IMR-90 (cell line): ENCODE measurements around the gene ATP7A. TPM values are rescaled to one million over a fixed set of nuclear protein-coding genes. Genes with fewer than 3 reads are reported as not detected.

ENCODE experiments used
- ATAC-seq: fragments of 200-7000 bp; cut with Tn5 transposase; 2 replicates; pipeline ENCODE4 v1.9.1; 2020; ENCODE audit warnings: low read depth, mild to moderate bottlenecking, moderate library complexity
- BruUV-seq: library from RNA; stranded (reverse); fragments of 400-500 nt; replicated peaks from 2 replicates; lab custom pipeline; 2021; lab: Mats Ljungman, UMichigan
- CTCF ChIA-PET: fragments of 300-600 bp; formaldehyde crosslinking; extraction: SDS; loops from one replicate; lab custom pipeline; 2021; ENCODE audit warnings: antibody characterized with exemption; lab: Yijun Ruan, JAX
- POLR2A ChIA-PET: fragments of 300-600 bp; sonication (Branson Sonifier 250); formaldehyde crosslinking; loops from one replicate; lab custom pipeline; 2022; ENCODE audit warnings: antibody characterized with exemption; ENCODE audit not compliant: unreplicated experiment; lab: Charles Lee
- DNase-seq: peaks from one replicate; pipeline ENCODE4 v3.0.0; 2013
- H2AFZ ChIP-seq: replicated peaks from 2 replicates; pipeline ENCODE3; 2013; ENCODE audit warnings: low read length, mild to moderate bottlenecking; ENCODE audit not compliant: poor library complexity
- H2AK5ac ChIP-seq: 2 replicates; pipeline ENCODE4 v1.6.1; 2013; ENCODE audit warnings: low read depth, low read length, inconsistent platforms
- H2AK9ac ChIP-seq: replicated peaks from 2 replicates; pipeline ENCODE3; 2013; ENCODE audit warnings: mild to moderate bottlenecking, low read depth, low read length, moderate library complexity; ENCODE audit not compliant: poor library complexity
- H2BK120ac ChIP-seq: 2 replicates; pipeline ENCODE4 v1.6.1; 2013; ENCODE audit warnings: low read depth, low read length, inconsistent platforms
- H2BK15ac ChIP-seq: 3 replicates; pipeline ENCODE4 v1.6.1; 2013; ENCODE audit warnings: low read depth, low read length, inconsistent platforms
- H2BK20ac ChIP-seq: 2 replicates; pipeline ENCODE4 v1.6.1; 2013; ENCODE audit warnings: low read depth, mild to moderate bottlenecking, inconsistent platforms, low read length, moderate library complexity
- H2BK5ac ChIP-seq: 2 replicates; pipeline ENCODE4 v1.6.1; 2013; ENCODE audit warnings: mild to moderate bottlenecking, low read depth, low read length, inconsistent platforms; ENCODE audit not compliant: poor library complexity, severe bottlenecking
- H3K14ac ChIP-seq: replicated peaks from 2 replicates; pipeline ENCODE4 v1.6.1; 2013; ENCODE audit warnings: low read depth, low read length, inconsistent platforms
- H3K18ac ChIP-seq: 2 replicates; pipeline ENCODE4 v1.6.1; 2013; ENCODE audit warnings: low read depth, low read length, control low read depth
- H3K23ac ChIP-seq: 2 replicates; pipeline ENCODE4 v1.6.1; 2013; ENCODE audit warnings: low read depth, low read length, inconsistent platforms
- H3K27ac ChIP-seq: 2 replicates; pipeline ENCODE4 v1.5.1; 2013; ENCODE audit warnings: mild to moderate bottlenecking, control low read depth, low read length; ENCODE audit not compliant: insufficient read depth
- H3K27me3 ChIP-seq: 2 replicates; pipeline ENCODE4 v1.6.1; 2013; ENCODE audit warnings: low read length; ENCODE audit not compliant: control insufficient read depth, insufficient read depth
- H3K36me3 ChIP-seq: 2 replicates; pipeline ENCODE4 v1.6.1; 2013; ENCODE audit warnings: low read length, mixed read lengths; ENCODE audit not compliant: control insufficient read depth, insufficient read depth
- H3K4ac ChIP-seq: 2 replicates; pipeline ENCODE4 v1.6.1; 2013; ENCODE audit warnings: low read depth, low read length, inconsistent platforms
- H3K4me1 ChIP-seq: 2 replicates; pipeline ENCODE4 v1.6.1; 2013; ENCODE audit warnings: low read length, mixed read lengths; ENCODE audit not compliant: control insufficient read depth, insufficient read depth
- H3K4me2 ChIP-seq: 2 replicates; pipeline ENCODE4 v1.6.1; 2013; ENCODE audit warnings: low read depth, mild to moderate bottlenecking, control low read depth, low read length, moderate library complexity
- H3K4me3 ChIP-seq: 2 replicates; pipeline ENCODE4 v1.5.1; 2013; ENCODE audit warnings: low read depth, mild to moderate bottlenecking, control low read depth, low read length, moderate library complexity; ENCODE audit not compliant: insufficient read depth
- H3K56ac ChIP-seq: 2 replicates; pipeline ENCODE4 v1.6.1; 2013; ENCODE audit warnings: low read length, inconsistent platforms; ENCODE audit not compliant: insufficient read depth; ENCODE audit errors: extremely low read depth
- H3K79me1 ChIP-seq, 2 experiments: 2 replicates each; pipeline ENCODE4 v1.6.1; 2013; ENCODE audit warnings: low read length in 2 of 2, inconsistent platforms in 1 of 2, low read depth in 1 of 2
- H3K9ac ChIP-seq: 2 replicates; pipeline ENCODE4 v1.6.1; 2013; ENCODE audit warnings: low read depth, low read length, control low read depth
- H3K9me1 ChIP-seq: 2 replicates; pipeline ENCODE4 v1.6.1; 2013; ENCODE audit warnings: low read length, inconsistent platforms; ENCODE audit not compliant: insufficient read depth
- H3K9me3 ChIP-seq: 2 replicates; pipeline ENCODE4 v1.6.1; 2013; ENCODE audit warnings: low read length; ENCODE audit not compliant: control insufficient read depth, insufficient read depth
- H4K20me1 ChIP-seq: 2 replicates; pipeline ENCODE4 v1.6.1; 2013; ENCODE audit warnings: low read length, inconsistent platforms; ENCODE audit not compliant: insufficient read depth
- H4K5ac ChIP-seq: 2 replicates; pipeline ENCODE4 v1.6.1; 2013; ENCODE audit warnings: mild to moderate bottlenecking, low read depth, low read length, control low read depth
- H4K8ac ChIP-seq, 2 experiments: 2 replicates each; pipeline ENCODE4 v1.6.1; 2013; ENCODE audit warnings: low read depth in 2 of 2, low read length in 2 of 2, control low read depth in 1 of 2, inconsistent platforms in 1 of 2
- H4K91ac ChIP-seq: 2 replicates; pipeline ENCODE4 v1.6.1; 2013; ENCODE audit warnings: low read depth, low read length, inconsistent platforms; ENCODE audit not compliant: insufficient read depth
- CTCF ChIP-seq: conservative IDR thresholded peaks from 2 replicates; pipeline ENCODE4 v1.5.1; 2012; ENCODE audit warnings: mild to moderate bottlenecking, low read depth, low read length, improper control_type of control experiment
- WGBS, 2 experiments: methylation state at CpG; one replicate each; pipeline versions ENCODE4 v1.1.5 to v1.1.7; 2013; ENCODE audit warnings: missing lambda C conversion rate in 2 of 2; ENCODE audit not compliant: insufficient read length in 1 of 2; ENCODE audit errors: extremely low coverage in 2 of 2; 5-methylcytosine and 5-hydroxymethylcytosine counted together
- dilution Hi-C: fragments of 300-500 bp; cut with HindIII; formaldehyde crosslinking; loops from one replicate; pipeline ENCODE4 v1.14.3; 2018; ENCODE audit warnings: low sequenced_read_pairs; ENCODE audit not compliant: unreplicated experiment
- in situ Hi-C: fragments of 300-500 bp; cut with MboI; formaldehyde crosslinking; loops from 3 replicates; pipeline ENCODE4 v1.14.3; 2019; ENCODE audit warnings: low sequenced_read_pairs, inconsistent platforms, mixed read lengths
- intact Hi-C: fragments of 100-400 bp; cut with micrococcal nuclease; formaldehyde crosslinking; loops from 2 replicates; pipeline ENCODE4 v1.10.0; 2022
- polyA plus RNA-seq, 3 experiments: library from polyadenylated mRNA; depleted of rRNA; stranded (reverse); fragments of >200 nt; gene quantifications; 2 replicates each; pipeline ENCODE4 v1.2.3, GENCODE V29; 2012; ENCODE audit warnings: low replicate concordance in 1 of 3
- total RNA-seq: library from RNA; depleted of rRNA; stranded (reverse); fragments of >200 nt; gene quantifications from 2 replicates; pipeline ENCODE4 v1.2.3, GENCODE V29; 2012

ATP7A gene
- total and polyA plus RNA-seq, 2 of the 4 experiments (the other 2 are of a cell fraction), result 4.2 to 22.4 TPM

DNA sequence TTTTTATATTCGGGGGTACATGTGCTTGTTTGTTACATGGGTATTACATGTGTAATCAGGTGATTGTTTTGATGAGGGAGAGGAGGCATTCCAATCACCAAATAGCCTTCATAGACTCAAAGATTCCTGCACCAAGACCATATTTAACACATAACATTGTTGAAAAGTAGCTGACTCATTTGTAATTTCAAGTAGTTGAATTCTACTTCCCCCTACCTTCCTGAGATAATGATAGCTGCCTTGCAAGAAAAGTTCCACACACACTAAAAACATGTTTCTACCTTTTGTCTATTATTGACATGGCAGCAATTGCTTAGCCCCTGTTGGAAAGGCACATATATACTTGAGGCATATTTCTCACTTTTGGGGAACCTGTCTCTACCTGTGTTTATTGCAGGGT is 42.8 kb downstream of the ATP7A start:
- Histone ChIP-seq H3K14ac (no peak overlapping the region), H3K56ac (no peak overlapping the region), H2BK20ac (no peak overlapping the region), H3K18ac (no peak overlapping the region), H4K5ac (no peak overlapping the region), H2BK5ac (no peak overlapping the region), H4K20me1 (no peaks in the 10 kb centered on the region), H3K4me1 (peaks cover 2% of the 10 kb centered on the region; the same call in 1 of the 2 replicates), H2AK9ac (no peak overlapping the region), H2BK120ac (no peak overlapping the region), H3K9me1 (no peaks in the 10 kb centered on the region), H3K27ac (no peak overlapping the region), H2AFZ (no peak overlapping the region), H4K8ac (no peak overlapping the region), H3K9me3 (no peaks in the 10 kb centered on the region), H3K4me3 (no peak overlapping the region), H3K4ac (no peak overlapping the region), H3K23ac (no peak overlapping the region), H2AK5ac (no peak overlapping the region), H3K36me3 (no peaks in the 10 kb centered on the region), H3K9ac (no peak overlapping the region), H3K27me3 (no peaks in the 10 kb centered on the region), H3K4me2 (no peak overlapping the region; the same call in 1 of the 2 replicates), H4K91ac (no peak overlapping the region), H3K79me1 (peaks cover 0 to 4% of the 10 kb centered on the region in 2 experiments; a peak in 1 of 4 replicates), H2BK15ac (no peak overlapping the region)
- POLR2A ChIA-PET, result no interaction called here
- intact Hi-C loops (no loop called here), in situ Hi-C loops (no loop called here), dilution Hi-C loops (no loop called here)
- CTCF ChIA-PET, result no interaction called here
- peak; percentile 3 for DNase-seq
- WGBS, 2 experiments, result no CpG with 5 or more reads among the region's 1 CpG
- no peak for TF ChIP-seq CTCF
- ATAC-seq, result no peak; the same call in 1 of the 2 replicates
- BruUV-seq, result no TSS peak
